Fibroblast of lung (primary cell): ENCODE data around the gene SMARCA4. TPM values are rescaled to one million over a fixed set of nuclear protein-coding genes. Genes with fewer than 3 reads are reported as not detected.

ENCODE experiments used
- DNase-seq, 2 donors: peaks; one replicate each; pipeline versions ENCODE4 v3.0.0 to v3.0.0-alpha.2; 2010; ENCODE audit warnings: low read depth in 2 of 2
- H2AFZ ChIP-seq: 2 replicates; pipeline ENCODE4 v1.5.1; 2012; ENCODE audit warnings: low read length, control low read depth, inconsistent platforms
- H3K27ac ChIP-seq: 2 replicates; pipeline ENCODE4 v1.5.1; 2011; ENCODE audit warnings: low read length, control low read depth; ENCODE audit not compliant: insufficient read depth
- H3K27me3 ChIP-seq: 2 replicates; pipeline ENCODE4 v1.5.1; 2011; ENCODE audit warnings: mild to moderate bottlenecking, low read length; ENCODE audit not compliant: control insufficient read depth, insufficient read depth
- H3K36me3 ChIP-seq: 2 replicates; pipeline ENCODE4 v1.5.1; 2011; ENCODE audit warnings: low read length; ENCODE audit not compliant: control insufficient read depth, insufficient read depth
- H3K4me1 ChIP-seq: 2 replicates; pipeline ENCODE4 v1.5.1; 2011; ENCODE audit warnings: low read length; ENCODE audit not compliant: control insufficient read depth, insufficient read depth; ENCODE audit errors: extremely low read depth
- H3K4me2 ChIP-seq: 2 replicates; pipeline ENCODE4 v1.5.1; 2011; ENCODE audit warnings: low read length, control low read depth; ENCODE audit not compliant: insufficient read depth; ENCODE audit errors: extremely low read depth
- H3K4me3 ChIP-seq, 4 experiments: fragments of 200-600 bp in 1 of 4; sonication (generic) in 1 of 4; replicated peaks in 1 of 4; 2 replicates each; pipeline ENCODE4 v1.5.1; 2011 to 2016; ENCODE audit warnings: low read length in 4 of 4, low read depth in 3 of 4, mild to moderate bottlenecking in 3 of 4, control low read depth in 2 of 4, inconsistent platforms in 1 of 4, mixed read lengths in 1 of 4; ENCODE audit not compliant: insufficient read depth in 1 of 4; ENCODE audit errors: control extremely low read depth in 1 of 4
- H3K79me2 ChIP-seq: 2 replicates; pipeline ENCODE4 v1.5.1; 2012; ENCODE audit warnings: mild to moderate bottlenecking, low read length, inconsistent platforms; ENCODE audit not compliant: control insufficient read depth, insufficient read depth
- H3K9ac ChIP-seq: 2 replicates; pipeline ENCODE4 v1.5.1; 2011; ENCODE audit warnings: mild to moderate bottlenecking, low read length, control low read depth; ENCODE audit not compliant: insufficient read depth
- H3K9me3 ChIP-seq: 2 replicates; pipeline ENCODE4 v1.5.1; 2012; ENCODE audit warnings: low read depth, low read length; ENCODE audit not compliant: control insufficient read depth, insufficient read depth
- H4K20me1 ChIP-seq: 2 replicates; pipeline ENCODE4 v1.5.1; 2011; ENCODE audit warnings: low read length; ENCODE audit not compliant: control insufficient read depth, insufficient read depth; ENCODE audit errors: extremely low read depth
- EZH2 ChIP-seq: IDR thresholded peaks from 2 replicates; pipeline ENCODE4 v1.5.1; 2012; ENCODE audit warnings: low read length, control low read depth, mild to moderate bottlenecking; ENCODE audit errors: missing control alignments
- polyA plus RNA-seq, 2 donors: library from polyadenylated mRNA; depleted of rRNA in 1 of 2; stranded (reverse) in 1 of 2; unstranded in 1 of 2; fragments of >200 nt; gene quantifications; 2 replicates each; pipeline ENCODE4 v1.2.1, GENCODE V29; 2011 to 2012; ENCODE audit warnings: missing spikeins in 1 of 2
- total RNA-seq: library from RNA; depleted of rRNA; stranded (reverse); fragments of >200 nt; gene quantifications from 2 replicates; pipeline ENCODE4 v1.2.1, GENCODE V29; 2014
- TF ChIP-seq, protein P1 (sequence below), 2 donors: IDR thresholded peaks in 1 of 2; conservative IDR thresholded peaks in 1 of 2; 1 replicate in 1 of 2; 2 replicates in 1 of 2; pipeline ENCODE4 v1.5.1; 2011 to 2012; ENCODE audit warnings: low read length in 2 of 2, control low read depth in 1 of 2, inconsistent platforms in 1 of 2, low read depth in 1 of 2, mild to moderate bottlenecking in 1 of 2

Gene SMARCA4
- total and polyA plus RNA-seq, 2 donors (not counting 1 experiment from before 2014, with no cell fraction given): 28.1 to 61.1 TPM

- H3K4me3 ChIP-seq: no peak overlapping the region
- DNase-seq: no peak
- H3K79me2 ChIP-seq: no peaks in the 10 kb centered on the region
- H3K4me2 ChIP-seq: no peak overlapping the region
- H2AFZ ChIP-seq: no peak overlapping the region
- H3K27me3 ChIP-seq: no peaks in the 10 kb centered on the region
- H3K4me1 ChIP-seq: no peaks in the 10 kb centered on the region
- no peak overlapping the region for H3K27ac ChIP-seq
- no peaks in the 10 kb centered on the region for H3K9me3 ChIP-seq
- TF ChIP-seq, protein P1, sequence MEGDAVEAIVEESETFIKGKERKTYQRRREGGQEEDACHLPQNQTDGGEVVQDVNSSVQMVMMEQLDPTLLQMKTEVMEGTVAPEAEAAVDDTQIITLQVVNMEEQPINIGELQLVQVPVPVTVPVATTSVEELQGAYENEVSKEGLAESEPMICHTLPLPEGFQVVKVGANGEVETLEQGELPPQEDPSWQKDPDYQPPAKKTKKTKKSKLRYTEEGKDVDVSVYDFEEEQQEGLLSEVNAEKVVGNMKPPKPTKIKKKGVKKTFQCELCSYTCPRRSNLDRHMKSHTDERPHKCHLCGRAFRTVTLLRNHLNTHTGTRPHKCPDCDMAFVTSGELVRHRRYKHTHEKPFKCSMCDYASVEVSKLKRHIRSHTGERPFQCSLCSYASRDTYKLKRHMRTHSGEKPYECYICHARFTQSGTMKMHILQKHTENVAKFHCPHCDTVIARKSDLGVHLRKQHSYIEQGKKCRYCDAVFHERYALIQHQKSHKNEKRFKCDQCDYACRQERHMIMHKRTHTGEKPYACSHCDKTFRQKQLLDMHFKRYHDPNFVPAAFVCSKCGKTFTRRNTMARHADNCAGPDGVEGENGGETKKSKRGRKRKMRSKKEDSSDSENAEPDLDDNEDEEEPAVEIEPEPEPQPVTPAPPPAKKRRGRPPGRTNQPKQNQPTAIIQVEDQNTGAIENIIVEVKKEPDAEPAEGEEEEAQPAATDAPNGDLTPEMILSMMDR (conservative IDR thresholded peaks at IDR 0.05 in 1 of 2, IDR thresholded peaks at IDR 0.05 in 1 of 2; ENCODE audit: low read depth in 1 of 2, low read length in 2 of 2): no peak
- no peak for TF ChIP-seq EZH2
- H4K20me1 ChIP-seq: no peaks in the 10 kb centered on the region
- H3K36me3 ChIP-seq: peaks cover 46% of the 10 kb centered on the region
- H3K9ac ChIP-seq: no peak overlapping the region
Observed at GRCh38 chr19:11027381-11027780, 66.6 kb downstream of the SMARCA4 start.

- Histone ChIP-seq H3K79me2 (no peaks in the 10 kb centered on the region), H3K36me3 (peaks cover 48% of the 10 kb centered on the region), H3K9me3 (no peaks in the 10 kb centered on the region), H3K27me3 (no peaks in the 10 kb centered on the region), H3K4me3 (no peak overlapping the region), H3K4me2 (no peak overlapping the region), H3K27ac (no peak overlapping the region), H4K20me1 (no peaks in the 10 kb centered on the region), H3K4me1 (no peaks in the 10 kb centered on the region), H3K9ac (no peak overlapping the region), H2AFZ (no peak overlapping the region)
- TF ChIP-seq, protein P1 (conservative IDR thresholded peaks at IDR 0.05 in 1 of 2, IDR thresholded peaks at IDR 0.05 in 1 of 2; ENCODE audit: low read depth in 1 of 2, low read length in 2 of 2): no peak
- no peak for TF ChIP-seq EZH2
- DNase-seq: no peak
Observed at GRCh38 chr19:11028146-11028545, 67.3 kb downstream of the SMARCA4 start.

GRCh38 chr19:11031421-11032070 is 70.7 kb downstream of the SMARCA4 start:
- no peaks in the 10 kb centered on the region for H4K20me1 ChIP-seq
- no peak for DNase-seq

More at GRCh38 chr19:11031421-11032070, 70.7 kb downstream of the SMARCA4 start:
- TF ChIP-seq EZH2: no peak
- TF ChIP-seq, protein P1 (conservative IDR thresholded peaks at IDR 0.05 in 1 of 2, IDR thresholded peaks at IDR 0.05 in 1 of 2; ENCODE audit: low read depth in 1 of 2, low read length in 2 of 2): no peak
- Histone ChIP-seq H3K9ac (no peak overlapping the region), H3K36me3 (peaks cover 54% of the 10 kb centered on the region), H3K4me3 (no peak overlapping the region), H3K27ac (no peak overlapping the region), H3K4me1 (no peaks in the 10 kb centered on the region), H3K4me2 (no peak overlapping the region), H3K9me3 (no peaks in the 10 kb centered on the region), H3K27me3 (no peaks in the 10 kb centered on the region), H2AFZ (no peak overlapping the region), H3K79me2 (no peaks in the 10 kb centered on the region)
